HG03135 (cell line): Measurements from ENCODE around the gene RAD51B.
"Not testable (repeated sequence)": the region's sequence is repeated elsewhere in the genome, so short reads cannot be mapped to it uniquely, and the experiment has no call there.

ENCODE experiments used
- ATAC-seq: cut with Tn5 transposase; IDR thresholded peaks from one replicate; pipeline ENCODE4 v1.9.1; 2021; ENCODE audit warnings: mild to moderate bottlenecking, moderate library complexity; ENCODE audit not compliant: unreplicated experiment

Gene RAD51B

GRCh38 chr14:68762953-68763764 is 943.6 kb downstream of the RAD51B start:
- ATAC-seq: no peak

GRCh38 chr14:68763843-68764242 is 944.3 kb downstream of the RAD51B start:
- ATAC-seq: not testable (repeated sequence)

GRCh38 chr14:68766299-68767247 is 947.0 kb downstream of the RAD51B start:
- no peak for ATAC-seq

- ATAC-seq: no peak
Observed at GRCh38 chr14:68767248-68767645, 947.7 kb downstream of the RAD51B start.

- ATAC-seq: no peak
Observed at GRCh38 chr14:68768316-68768715, 948.7 kb downstream of the RAD51B start.

GRCh38 chr14:68770051-68770450 is 950.5 kb downstream of the RAD51B start:
- ATAC-seq: no peak

GRCh38 chr14:68770553-68771286 is 951.1 kb downstream of the RAD51B start:
- no peak for ATAC-seq

GRCh38 chr14:68771631-68772030 is 952.1 kb downstream of the RAD51B start:
- ATAC-seq: no peak

- ATAC-seq: no peak
Observed at GRCh38 chr14:68772761-68773381, 953.3 kb downstream of the RAD51B start.

- ATAC-seq: no peak
Observed at GRCh38 chr14:68774771-68775613, 955.4 kb downstream of the RAD51B start.

GRCh38 chr14:68775614-68776126 is 956.1 kb downstream of the RAD51B start:
- no peak for ATAC-seq

GRCh38 chr14:68777644-68778043 is 958.1 kb downstream of the RAD51B start:
- no peak for ATAC-seq
